Hepatic stellate cell (primary cell): ENCODE results near the gene SERPINC1.
"Not testable (repeated sequence)": the region's sequence is repeated elsewhere in the genome, so short reads cannot be mapped to it uniquely, and the experiment has no call there.

Experiments
- DNase-seq: peaks from one replicate; pipeline ENCODE4 v3.0.0; 2011; ENCODE audit warnings: low spot score

Gene SERPINC1

DNA sequence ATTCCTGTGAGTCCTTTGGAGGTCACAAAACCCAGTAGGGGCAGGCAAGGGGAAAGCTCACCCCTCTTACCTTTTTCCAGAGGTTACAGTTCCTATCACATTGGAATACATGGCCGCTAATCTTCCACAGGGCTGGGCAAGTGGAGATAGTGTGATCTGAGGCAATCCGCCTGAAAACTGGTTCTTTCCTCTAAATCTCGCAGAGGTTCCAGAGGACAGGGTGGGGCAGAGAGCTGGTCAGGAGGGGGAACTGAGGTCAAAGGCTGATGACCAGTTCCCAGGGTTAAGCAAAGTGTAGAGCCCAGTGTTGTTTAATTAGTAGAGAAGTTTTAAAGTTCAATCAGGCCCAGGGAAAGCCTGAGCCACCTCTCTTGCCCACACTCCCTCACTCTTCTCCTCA is at the start of gene SERPINC1:
SERPINC1 (minus strand) TSS at position 179 of the 400 bp plus-strand sequence; CDS start at position 111, 68 bp downstream.
- no peak for DNase-seq

DNA sequence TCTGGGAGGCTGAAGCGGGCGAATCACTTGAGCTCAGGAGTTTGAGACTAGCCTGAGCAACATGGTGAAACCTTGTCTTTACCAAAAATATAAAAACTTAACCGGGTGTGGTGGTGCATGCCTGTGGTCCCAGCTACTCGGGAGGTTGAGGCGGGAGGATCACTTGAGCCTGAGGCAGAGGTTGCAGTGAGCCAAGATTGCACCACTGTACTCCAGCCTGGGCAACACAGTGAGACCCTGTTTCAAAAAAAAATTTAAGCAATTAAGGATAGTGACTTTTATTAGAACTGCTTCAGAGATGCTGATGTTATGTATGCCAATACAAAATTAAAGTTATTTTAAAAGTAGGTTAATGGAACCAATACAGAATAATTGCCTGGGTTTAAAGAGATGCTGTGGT is 48.8 kb upstream of the SERPINC1 start:
- not testable (repeated sequence) for DNase-seq

DNA sequence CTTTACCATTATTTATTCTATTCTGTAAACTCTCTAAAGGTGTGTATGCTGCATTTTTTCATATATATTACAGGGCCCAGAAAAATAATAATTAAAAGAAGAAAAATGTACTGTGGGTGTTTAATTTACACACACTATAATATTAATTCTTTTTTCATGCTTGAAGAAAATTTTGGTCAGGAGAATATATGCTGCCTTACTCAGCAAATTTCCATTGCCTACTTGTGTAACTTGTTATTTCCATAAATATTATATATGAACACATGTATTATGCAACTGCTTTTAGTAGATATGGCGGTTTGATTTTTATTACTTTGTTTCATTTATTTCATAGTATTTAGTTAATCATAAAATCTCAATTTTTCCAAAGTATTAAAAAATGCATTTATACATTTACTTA is 46.4 kb upstream of the SERPINC1 start:
- DNase-seq: no peak

DNA sequence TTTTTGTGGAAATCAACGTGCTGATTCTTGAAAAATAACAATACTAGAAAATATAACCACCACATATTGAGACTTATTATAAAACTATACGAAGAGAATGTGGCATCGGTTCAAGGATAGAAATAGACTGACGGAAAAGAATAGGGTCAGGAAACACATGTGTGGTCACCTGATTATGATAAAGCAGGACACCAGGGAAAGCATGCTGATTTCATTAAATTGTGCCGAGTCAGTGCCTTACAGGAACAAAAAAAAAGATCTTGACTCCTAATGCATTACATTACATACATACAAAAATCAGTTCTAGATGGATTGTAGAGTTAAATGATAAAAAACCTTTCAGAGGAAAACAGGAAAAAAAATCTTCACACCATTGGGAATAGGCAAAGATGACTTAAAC is 43.5 kb upstream of the SERPINC1 start:
- DNase-seq: no peak

DNA sequence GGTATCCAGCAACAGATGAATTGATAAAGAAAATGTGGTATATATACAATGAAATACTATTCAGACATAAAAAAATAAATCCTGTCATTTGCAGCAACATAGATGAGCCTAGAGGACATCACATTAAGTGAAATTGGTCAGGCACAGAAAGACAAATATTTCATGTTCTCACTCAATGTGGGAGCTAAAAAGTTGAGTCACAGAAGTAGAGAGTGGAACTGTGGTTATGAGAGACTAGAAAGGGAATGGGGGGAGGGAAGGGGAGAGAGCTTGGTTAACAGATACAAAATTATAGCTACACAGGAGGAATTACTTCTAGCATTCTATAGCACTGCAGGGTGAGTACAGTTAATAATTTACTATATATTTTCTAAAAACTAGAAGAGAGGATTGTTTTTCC is 37.1 kb upstream of the SERPINC1 start:
- DNase-seq: peak; percentile 5

DNA sequence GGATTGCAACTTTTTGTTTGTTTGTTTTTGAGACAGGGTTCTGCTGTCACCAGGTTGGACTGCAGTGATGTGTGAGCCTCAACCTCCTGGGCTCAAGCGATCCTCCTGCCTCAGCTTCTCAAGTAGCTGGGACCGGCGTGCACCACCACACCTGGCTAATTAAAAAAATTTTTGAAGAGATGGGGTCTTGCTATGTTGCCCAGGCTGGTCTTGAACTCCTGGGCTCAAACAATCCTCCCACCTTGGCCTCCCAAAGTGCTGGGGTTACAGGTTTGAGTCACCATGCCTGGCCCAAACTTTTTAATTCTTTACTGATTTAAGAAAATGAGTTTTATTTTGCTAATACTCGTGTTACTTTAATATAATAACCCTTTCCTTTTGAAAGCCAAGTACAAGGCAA is 31.5 kb upstream of the SERPINC1 start:
- DNase-seq: no peak

DNA sequence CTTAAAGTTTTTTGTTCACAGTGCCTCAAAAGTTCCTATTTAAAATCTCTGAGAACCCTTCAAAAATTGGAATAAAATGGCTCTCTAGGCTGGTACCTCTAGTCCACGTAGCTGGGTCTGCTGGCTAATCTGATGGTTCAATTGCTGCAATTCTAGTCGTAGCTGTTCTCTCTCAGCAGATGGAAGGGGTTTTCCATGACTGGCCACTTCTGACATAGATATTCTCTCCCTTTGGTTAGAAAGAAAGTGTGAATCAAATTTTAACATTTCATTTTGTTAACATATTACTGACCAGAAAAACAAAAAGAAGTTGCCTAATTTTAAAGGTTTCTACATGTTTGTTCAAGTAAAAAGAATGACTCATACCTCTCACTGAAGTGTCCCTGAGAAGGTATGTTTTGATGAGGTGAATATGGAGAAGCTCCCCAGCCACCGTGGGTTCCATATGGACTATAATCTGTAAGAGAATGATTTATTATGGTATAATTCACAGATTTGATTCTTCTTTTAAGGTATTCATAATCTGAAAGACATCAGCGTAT is 29.3 kb upstream of the SERPINC1 start:
- no peak for DNase-seq

DNA sequence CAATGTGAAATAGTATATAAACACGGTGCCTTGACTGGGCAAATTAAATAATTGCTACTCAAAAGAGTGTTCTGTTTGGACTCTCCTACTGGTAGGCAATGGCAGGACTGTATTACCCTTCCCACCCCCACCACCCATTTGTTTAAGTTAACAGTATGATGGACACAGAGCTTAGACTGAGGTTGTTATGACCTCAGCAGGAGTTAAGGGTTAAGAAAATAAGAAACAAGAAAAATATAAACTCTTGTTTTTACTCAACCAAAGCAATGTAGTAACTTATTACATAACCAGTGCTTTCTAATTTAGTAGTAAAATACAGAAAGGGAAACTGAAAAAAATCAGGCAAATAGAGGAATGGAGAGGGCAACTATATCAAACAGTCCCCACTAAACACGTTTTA is 19.9 kb upstream of the SERPINC1 start:
- no peak for DNase-seq

DNA sequence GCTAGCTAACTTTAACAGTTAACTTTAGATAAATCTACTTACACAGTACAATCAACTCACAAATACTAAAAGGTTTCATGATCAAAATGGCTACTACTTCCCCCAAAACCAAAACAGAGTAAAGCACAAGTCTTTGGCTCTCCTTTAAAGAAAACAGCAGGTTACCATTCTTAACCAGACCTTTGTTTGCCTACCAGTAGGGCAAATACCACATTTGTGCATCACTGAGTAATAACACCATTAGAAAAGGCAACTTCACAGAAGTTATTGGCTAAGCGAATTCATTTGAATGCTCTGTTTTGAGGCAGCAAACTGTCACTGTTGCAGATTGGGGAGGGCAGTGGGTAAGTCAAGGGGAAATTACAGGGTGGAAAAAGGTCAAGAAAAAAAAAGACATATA is 17.3 kb upstream of the SERPINC1 start:
- DNase-seq: no peak

DNA sequence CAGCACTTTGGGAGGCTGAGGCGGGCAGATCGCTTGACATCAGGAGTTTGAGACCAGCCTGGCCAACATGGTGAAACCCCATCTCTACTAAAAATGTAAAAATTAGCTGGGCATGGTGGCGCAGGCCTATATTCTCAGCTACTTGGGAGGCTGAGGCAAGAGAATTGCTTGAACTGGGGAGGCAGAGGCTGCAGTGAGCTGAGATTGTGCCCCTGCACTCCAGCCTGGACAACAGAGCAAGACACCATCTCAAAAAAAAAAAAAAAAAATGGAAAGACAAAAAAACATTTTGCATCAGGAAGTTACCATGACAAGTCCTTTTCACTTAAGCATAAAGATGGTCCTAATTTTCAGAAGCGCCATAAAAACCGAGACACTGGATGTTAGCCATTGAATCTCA is 13.4 kb upstream of the SERPINC1 start:
- DNase-seq: not testable (repeated sequence)

DNA sequence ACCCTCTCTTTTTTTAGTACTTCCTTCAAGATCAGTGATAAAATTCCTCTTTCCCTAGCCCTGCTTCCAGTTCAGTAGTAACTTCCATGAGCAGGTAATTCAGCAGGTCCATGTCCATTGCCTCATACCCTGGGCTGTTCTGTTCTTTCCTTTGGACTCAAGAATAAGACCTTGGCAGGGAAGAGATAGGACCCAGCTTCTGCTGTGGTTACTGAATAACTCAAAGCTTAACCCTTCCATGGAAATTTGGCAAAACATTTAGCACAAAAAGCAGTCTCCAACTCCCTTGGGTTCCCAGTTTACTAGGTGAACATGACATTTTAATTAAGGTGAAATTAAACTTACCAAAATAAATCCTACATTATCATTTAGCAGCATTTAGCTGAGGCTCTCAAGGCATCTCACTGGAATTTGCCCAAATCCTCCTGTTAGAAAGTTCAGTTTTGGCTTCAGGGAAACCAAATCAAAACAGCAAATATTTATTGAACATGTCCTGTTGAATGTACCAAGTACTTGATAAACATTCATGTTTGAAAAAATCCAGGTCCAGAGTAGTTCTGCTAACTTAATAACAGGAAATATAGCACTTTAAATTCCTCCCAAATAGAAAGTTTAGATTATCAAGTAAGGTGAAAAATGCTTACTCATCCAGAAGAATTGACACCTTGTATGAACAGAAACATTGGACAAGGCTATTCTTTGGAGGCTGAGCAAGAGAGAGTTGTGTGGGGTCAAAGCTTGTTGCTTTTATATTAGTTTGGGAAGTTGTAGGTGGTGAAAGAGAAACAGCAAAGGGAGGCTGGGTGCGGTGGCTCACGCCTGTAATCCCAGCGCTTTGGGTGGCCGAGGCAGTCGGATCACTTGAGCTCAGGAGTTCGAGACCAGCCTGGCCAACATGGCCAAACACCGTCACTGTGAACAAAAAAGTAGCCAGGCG is 8.4 kb upstream of the SERPINC1 start:
- no peak for DNase-seq

DNA sequence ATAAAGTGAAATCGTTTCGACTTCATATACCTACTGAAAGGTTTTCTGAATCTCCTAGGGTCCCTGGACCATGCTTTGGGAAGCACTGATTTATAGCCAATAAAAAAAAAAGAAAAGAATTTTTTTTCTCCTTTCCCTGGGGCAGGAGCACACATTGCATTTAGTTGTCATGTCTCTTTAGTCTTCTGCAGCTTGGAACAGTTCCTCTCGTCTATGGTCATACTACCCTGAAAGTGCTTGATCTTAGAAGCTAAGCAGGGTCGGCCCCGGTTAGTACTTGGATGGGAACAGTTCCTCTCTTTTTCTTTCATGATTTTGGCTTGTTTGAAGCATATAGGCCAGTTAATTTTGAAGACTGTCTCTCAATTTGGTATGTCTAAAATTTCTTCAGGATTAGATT is 3.7 kb upstream of the SERPINC1 start:
- DNase-seq: no peak

DNA sequence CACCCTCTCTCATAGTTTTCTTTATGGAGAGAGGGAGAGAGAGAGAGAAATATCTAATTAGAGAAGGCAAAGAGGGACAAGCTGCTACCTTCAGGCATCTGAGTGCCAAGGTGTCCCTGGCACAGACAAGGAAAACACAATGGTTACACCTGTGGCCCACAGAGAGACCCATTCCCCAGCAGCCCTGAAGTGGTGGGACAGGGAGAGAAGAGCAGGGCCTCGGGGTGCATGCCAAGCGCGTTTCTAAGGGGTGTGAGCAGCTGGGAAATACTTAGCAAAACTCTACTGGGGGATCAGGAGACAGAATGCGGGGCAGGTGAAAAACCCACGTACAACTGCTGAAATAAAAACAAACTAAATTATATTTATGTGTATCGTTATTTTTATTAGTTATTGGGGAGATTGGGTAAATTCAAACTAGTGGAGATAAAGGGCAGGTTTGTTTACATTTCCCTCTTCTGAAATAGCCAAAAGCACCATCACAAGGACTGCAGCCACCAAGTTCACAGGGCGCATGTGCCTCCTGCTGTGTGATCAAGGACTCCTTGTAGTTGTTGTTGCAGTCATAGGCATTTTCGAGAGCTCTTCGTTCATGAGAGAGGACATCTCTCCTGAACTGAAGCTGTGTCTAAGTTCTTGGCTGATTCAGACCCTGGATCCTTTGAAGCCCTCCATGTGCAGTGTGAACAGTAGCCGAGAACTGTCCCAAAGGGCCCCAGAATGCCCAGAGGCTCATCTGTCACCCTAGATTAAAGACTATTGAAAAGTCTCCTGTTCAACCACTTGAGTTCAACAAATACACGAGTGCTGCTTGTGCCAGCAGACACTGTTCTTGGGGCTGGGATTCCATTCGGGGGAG is 737 bp upstream of the SERPINC1 start:
- no peak for DNase-seq

DNA sequence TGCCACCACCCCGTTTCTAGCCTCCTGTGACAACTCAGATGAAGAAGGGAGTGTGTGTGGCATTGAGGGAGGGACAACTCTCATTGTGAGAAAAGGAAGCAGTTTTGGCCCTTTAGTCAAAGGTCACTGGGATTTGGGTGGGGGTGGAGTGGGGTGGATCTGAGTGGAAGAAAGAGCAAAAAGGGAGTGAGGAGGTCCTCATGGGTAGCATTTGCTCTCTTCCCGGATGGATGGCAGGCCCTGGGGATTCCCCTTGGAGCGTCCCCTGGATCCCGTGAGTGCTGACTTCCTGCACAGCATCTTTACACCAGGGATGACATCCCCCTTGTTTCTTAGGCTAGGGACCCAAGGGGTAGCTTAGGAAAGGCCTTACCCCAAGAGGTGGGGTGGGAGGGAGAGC is 460 bp downstream of the SERPINC1 start:
- no peak for DNase-seq

DNA sequence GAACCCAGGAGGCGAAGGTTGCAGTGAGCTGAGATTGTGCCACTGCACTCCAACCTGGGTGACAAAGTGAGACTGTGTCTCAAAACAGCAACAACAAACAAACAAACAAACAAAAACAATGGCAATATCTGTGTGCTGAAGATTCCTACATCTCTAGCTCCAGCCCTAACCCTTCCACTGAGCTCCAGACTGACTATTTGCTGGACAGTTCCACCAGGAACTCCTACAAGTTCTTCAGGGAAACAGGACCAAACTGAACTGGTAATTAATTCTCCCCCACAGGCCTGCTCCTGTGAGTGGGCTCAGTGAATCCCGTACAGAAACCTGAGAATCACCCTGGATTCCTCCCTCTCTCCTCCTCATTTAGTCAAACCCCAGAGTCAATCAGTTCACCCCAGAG is 1.5 kb downstream of the SERPINC1 start:
- DNase-seq: no peak

DNA sequence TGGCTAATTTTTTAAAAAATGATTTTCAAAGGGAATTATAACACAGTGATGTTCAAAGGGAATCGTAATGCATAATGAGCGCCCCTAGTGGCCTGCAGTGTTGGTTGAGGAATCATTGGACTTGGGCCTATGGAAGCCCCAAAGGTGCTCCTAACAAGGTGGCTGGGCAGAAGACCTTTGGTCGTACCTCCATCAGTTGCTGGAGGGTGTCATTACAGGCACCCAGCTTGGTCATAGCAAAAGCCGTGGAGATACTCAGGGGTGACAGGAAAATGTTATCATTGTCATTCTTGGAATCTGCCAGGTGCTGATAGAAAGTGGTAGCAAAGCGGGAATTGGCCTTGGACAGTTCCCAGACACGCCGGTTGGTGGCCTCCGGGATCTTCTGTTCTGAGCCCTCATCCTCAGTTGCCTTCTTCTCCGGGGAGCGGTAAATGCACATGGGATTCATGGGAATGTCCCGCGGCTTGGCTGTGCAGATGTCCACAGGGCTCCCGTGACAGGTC is 2.7 kb downstream of the SERPINC1 start:
- peak; percentile 16 for DNase-seq

DNA sequence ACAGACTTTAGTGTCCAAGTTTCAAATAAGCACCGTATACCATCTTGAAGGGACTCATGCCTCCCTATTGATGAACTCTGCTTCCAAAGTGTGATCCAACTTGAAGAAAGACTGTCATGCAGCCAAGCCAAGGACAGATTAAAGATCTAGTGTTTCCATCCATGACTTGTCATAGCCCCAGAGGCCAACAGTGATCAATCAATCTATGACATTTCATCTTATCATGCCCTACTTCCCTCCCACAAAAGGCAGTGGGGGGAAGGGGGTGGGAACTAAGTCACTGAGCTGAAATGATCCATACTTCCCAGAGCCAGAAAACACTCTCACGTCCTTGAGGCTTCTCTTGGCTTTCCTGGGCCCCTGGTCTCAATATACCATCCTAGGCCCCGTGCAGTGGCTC is 4.0 kb downstream of the SERPINC1 start:
- DNase-seq: no peak

DNA sequence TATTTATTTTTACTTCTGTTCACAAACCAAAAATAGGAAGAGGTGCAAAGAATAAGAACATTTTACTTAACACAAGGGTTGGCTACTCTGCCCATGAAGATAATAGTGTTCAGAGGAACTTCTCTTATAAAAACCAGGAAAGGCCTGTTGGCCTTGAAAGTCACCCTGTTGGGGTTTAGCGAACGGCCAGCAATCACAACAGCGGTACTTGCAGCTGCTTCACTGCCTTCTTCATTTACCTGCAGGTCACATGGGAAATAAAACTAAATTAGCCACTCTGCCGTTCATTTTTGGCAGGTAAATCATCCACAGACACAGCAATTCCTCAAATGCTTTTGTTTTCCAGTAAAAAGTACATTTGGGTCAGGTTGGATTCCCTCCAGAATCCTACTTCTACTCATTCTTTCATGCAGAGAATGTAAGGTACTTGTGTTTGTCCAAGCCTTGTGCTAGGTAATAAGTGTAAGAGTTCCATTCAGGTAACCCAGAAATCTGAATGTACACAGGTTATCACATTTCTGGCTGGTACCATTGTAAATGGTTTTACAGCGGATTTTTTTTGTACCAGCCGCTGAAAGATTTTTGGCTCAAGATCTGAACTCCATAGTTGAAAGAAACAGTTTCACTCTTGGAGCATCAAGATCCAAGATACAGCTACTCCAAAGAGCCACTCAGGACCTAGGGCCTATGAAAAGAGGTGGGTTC is 13.1 kb downstream of the SERPINC1 start:
- DNase-seq: no peak

DNA sequence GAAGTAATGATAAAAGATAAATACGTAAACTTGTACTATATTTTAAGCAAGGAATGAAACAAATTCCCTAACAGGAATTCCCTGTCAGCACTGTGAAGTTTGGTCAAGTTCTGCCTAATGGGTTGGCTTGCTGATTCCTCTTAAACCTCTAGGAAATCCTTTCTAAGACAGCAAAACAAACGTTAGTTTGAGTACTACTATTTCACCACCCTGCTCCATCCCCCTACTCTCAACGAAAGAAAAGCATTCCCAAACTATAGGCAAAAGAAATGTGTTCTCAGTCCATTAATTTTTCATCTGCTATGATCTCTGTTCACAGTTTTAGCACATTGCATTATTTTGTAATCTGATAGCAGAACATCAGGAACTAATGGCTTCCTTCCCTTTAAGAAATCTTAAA is 16.1 kb downstream of the SERPINC1 start:
- no peak for DNase-seq

DNA sequence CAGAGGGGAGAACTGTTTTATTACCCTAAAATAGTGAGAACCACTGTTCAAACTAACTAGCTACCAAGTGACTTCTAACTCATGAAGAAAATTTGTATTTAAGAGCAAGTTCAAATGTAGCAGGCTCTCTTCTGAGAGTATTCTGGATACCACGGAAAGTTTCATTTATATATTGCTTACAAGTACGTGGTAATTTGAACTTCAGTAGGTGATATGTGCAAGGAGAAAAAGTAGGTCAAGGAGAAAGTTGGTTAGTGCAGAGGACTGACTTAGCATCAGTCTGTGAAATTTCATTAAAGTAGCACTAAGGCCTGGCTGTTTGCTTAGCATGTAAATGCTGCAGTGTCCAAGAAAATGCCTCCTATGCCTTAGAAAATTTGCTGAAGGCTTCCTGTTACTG is 16.7 kb downstream of the SERPINC1 start:
- no peak for DNase-seq

DNA sequence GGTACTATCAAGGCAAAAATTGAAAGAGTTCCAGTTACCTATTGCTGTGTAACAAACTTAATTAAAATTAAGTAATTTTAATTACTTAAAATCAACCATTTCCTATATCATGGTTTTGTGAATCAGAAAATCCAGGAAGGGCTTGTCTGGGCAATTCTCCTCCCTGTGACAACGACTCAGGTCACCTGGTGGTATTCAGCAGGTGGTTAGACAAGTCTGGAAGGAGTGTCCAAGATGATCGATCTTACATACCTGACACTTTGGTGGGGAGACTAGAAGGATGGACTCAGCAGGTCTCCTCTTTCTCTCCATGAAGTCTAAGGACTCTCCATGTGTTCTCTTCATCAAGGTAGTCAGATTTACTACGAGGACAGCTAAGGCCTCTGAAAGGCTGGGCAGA is 22.9 kb downstream of the SERPINC1 start:
- DNase-seq: no peak

DNA sequence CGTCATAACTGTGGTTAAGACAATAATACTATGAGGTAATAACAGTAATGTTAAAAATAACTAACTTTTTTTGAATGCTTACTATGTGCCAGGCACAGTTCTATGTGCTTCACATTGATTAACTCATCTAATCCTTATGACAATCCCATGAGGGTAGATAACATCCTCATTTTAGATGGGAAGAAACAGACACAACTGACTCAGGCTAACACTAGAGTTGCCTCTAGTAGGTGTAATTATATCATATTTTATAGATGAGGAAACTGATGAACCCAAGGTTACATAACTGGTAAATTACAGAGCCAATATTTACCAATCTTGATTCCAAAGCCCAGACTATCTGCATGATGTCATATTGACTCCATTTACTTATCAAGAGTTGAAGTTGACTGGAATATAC is 23.5 kb downstream of the SERPINC1 start:
- no peak for DNase-seq
